GM18873 (cell line): ENCODE measurements around the gene EIF3A.

Experiments used
- ATAC-seq: cut with Tn5 transposase; IDR thresholded peaks from one replicate; pipeline ENCODE4 v1.9.1; 2021; ENCODE audit warnings: mild to moderate bottlenecking, moderate library complexity, moderate number of reproducible peaks; ENCODE audit not compliant: unreplicated experiment, low FRiP score

Gene EIF3A

GRCh38 chr10:119007211-119007574, 73.4 kb downstream of the EIF3A start:
- ATAC-seq = no peak

- no peak for ATAC-seq
Observed at GRCh38 chr10:119006451-119007210, 74.0 kb downstream of the EIF3A start.

GRCh38 chr10:119005362-119006043, 75.1 kb downstream of the EIF3A start:
- no peak for ATAC-seq

GRCh38 chr10:119003572-119004289, 76.9 kb downstream of the EIF3A start:
- no peak for ATAC-seq

GRCh38 chr10:119001717-119002500, 78.7 kb downstream of the EIF3A start:
- ATAC-seq = no peak

- ATAC-seq = no peak
Observed at GRCh38 chr10:118998183-118998582, 82.4 kb downstream of the EIF3A start.

GRCh38 chr10:118997379-118997778, 83.2 kb downstream of the EIF3A start:
- no peak for ATAC-seq

GRCh38 chr10:118995739-118996138, 84.9 kb downstream of the EIF3A start:
- no peak for ATAC-seq

- no peak for ATAC-seq
Observed at GRCh38 chr10:118994321-118994720, 86.3 kb downstream of the EIF3A start.

- no peak for ATAC-seq
Observed at GRCh38 chr10:118993214-118993613, 87.4 kb downstream of the EIF3A start.

GRCh38 chr10:118992496-118992895, 88.1 kb downstream of the EIF3A start:
- no peak for ATAC-seq

GRCh38 chr10:118990326-118990725, 90.3 kb downstream of the EIF3A start:
- ATAC-seq = no peak

- ATAC-seq = no peak
Observed at GRCh38 chr10:118986815-118987790, 93.5 kb downstream of the EIF3A start.

- no peak for ATAC-seq
Observed at GRCh38 chr10:118985576-118985975, 95.0 kb downstream of the EIF3A start.
